UCSD-AML1 (cell line): ENCODE data around the gene PRICKLE2.
A peak's percentile ranks its signal among the peaks of the same experiment; 100 is the strongest.

ENCODE experiments used
- DNase-seq: peaks from one replicate; lab custom pipeline; 2025; ENCODE audit not compliant: unreplicated experiment; lab: John Stamatoyannopoulos, UW

The PRICKLE2 gene, protein sequence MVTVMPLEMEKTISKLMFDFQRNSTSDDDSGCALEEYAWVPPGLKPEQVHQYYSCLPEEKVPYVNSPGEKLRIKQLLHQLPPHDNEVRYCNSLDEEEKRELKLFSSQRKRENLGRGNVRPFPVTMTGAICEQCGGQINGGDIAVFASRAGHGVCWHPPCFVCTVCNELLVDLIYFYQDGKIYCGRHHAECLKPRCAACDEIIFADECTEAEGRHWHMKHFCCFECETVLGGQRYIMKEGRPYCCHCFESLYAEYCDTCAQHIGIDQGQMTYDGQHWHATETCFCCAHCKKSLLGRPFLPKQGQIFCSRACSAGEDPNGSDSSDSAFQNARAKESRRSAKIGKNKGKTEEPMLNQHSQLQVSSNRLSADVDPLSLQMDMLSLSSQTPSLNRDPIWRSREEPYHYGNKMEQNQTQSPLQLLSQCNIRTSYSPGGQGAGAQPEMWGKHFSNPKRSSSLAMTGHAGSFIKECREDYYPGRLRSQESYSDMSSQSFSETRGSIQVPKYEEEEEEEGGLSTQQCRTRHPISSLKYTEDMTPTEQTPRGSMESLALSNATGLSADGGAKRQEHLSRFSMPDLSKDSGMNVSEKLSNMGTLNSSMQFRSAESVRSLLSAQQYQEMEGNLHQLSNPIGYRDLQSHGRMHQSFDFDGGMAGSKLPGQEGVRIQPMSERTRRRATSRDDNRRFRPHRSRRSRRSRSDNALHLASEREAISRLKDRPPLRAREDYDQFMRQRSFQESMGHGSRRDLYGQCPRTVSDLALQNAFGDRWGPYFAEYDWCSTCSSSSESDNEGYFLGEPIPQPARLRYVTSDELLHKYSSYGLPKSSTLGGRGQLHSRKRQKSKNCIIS

DNA sequence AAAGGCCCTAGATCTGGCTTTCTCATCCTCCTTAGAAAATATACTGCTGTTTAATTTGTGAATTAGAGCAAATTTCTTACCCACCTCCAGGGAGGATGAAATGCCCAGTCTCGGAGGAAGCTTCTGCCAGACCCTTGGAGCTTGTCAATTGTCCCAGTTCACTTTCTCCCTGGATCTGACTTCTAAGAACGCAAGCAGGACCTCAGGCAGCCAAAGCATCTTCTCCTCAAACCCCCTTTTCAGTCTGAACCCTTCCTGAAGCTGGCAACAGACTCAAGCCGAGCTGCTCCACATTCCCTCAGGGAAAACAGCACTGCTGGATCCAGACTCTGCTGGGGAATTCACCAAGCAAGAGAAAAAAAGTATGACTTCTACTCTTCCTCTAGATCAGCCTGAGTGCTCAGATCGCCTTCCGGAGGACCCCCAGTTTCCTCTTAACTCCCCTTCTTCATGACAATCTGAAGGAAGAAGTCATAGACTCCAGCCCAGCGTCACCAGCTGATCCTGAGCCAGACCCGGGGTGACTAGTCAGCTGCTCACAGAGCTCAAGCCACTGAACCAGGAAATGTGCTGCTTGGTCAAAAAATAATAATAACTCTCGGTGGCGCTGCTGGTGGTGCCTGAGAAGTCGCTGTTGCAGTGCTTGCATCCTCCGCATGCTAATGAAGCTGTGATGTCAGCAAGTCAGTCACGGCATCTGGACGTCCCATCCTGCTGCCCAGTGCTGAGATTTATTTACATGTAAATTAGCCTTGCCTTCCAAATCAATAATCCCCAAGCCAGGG, at the start of gene PRICKLE2:
Gene PRICKLE2 (minus strand): TSS at position 641 of the 785 bp plus-strand sequence. CDS start 26,539 bp downstream, outside the sequence.
- DNase-seq: peak; percentile 32

DNA sequence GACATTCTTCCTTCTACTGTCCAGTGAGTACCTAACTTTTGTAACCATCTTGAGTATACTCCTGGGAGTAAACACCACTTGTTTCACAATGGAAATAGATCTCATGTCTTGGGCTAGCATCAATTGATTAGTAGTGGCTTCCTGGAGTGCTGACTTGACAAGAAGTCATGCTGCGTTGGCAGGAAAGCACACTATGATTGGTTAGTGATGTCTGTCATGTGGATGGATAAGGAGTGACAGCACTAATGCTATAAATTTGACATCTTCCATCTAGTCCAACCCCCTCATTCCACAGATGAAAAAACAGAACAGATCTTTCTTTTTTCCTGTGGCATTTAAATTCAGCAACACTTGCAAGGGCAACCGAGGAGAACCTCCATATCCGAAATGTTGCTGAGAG, 47.6 kb upstream of the PRICKLE2 start:
- DNase-seq: no peak

DNA sequence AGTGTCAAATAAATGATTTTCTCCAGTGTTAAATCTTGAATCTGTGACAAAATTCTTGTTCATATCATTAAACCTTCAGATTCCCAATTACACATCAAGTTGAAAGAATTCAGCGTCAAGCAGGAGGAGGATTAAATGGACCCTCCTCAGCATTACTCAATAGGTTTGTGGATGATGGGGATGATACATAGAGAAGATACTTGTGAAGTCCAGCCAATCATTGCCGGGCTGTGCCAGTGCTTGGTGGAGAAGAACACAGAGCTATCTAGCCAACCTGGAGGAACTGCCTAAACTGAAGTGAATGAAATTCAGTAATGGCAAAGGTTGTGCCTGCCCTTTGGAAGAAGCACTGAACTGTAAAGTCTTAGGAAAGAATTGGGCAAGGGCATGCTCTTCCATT, 47.0 kb upstream of the PRICKLE2 start:
- DNase-seq: no peak

DNA sequence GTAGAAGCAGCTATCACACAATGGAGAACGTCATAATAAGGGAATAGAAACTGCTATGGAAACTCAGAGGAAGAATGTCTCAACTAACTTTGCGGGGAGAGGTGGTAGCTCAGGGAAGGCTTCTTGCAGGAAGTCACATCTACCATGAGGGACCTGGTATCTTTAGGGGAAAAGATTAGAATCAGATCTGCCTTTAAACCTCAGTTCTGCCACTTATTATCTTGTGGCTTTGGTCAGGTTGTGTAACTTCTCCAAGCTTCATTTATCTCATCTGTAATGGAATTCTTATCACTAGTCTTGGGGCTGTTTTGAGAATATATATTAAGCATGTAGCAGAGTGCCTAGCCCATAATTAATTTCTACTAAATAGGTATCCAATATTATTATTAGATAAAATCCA, 46.4 kb upstream of the PRICKLE2 start:
- no peak for DNase-seq

DNA sequence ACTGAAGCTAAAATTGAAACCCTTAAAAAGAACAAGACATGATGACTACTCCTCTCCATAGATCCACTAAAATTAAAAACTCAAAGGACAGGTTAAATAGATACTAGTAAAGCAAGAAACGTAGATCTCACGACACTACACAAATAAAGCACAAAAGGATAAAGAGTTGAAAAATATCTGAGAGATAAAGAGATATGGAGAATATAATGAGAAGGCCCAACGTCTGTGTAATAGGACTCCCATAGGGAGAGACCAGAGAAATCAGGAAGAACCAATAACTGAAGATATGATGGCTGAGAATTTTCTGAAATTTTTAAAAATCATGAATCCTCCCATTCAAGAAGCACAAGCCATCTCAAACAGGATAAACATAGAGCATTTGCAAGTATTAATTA, 45.6 kb upstream of the PRICKLE2 start:
- DNase-seq: no peak

DNA sequence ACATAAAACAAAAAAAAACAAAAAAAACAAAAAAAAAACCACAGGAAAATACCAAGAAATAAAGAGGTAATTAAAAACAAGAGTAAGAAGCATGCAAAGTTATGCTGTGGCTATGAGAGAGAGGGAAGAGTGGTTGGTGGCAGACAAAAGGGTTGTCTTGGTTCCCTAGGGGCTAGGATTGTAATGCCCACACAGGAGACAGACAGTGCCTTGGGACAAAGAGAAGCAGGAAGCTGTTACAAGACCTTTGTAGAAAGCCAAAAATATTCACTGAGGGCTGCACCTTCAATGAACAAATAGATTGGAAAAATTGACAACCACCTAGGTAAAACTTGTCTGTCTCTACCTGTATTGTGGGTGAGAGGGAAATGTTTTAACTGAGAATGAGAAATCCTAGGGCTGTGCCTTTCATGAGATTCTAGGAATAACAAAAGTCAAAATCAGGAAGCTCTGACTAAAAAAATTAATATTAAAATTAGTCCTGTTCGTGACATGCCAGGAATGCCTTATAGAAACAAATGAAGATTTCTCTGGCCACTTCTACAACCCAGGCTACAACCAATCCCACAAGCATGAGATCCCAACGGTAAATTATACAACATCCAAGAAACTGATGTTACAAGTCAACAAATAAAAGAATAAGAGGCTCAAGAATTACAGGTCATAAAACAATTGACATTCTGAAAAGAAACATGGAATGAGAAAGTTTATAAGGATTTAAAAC, 45.0 kb upstream of the PRICKLE2 start:
- no peak for DNase-seq

DNA sequence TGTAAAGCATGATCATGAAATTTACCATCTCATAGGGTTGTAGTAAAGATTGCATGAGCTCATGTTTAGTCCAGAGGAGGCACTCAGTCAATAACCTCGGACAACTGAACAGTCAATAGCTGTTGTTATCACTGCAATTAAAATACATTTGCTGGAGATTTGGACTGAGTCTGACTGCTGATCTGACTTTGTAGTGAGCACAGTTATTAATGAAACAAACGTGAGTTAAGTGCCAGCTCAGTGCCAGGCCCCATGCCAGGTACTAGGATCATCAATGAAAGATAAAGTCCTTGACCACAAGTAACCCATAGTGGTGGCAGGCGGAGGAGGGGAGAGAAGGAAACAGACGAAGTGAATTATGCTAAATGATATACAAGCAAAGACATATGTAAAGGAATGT, 43.7 kb upstream of the PRICKLE2 start:
- DNase-seq: no peak

DNA sequence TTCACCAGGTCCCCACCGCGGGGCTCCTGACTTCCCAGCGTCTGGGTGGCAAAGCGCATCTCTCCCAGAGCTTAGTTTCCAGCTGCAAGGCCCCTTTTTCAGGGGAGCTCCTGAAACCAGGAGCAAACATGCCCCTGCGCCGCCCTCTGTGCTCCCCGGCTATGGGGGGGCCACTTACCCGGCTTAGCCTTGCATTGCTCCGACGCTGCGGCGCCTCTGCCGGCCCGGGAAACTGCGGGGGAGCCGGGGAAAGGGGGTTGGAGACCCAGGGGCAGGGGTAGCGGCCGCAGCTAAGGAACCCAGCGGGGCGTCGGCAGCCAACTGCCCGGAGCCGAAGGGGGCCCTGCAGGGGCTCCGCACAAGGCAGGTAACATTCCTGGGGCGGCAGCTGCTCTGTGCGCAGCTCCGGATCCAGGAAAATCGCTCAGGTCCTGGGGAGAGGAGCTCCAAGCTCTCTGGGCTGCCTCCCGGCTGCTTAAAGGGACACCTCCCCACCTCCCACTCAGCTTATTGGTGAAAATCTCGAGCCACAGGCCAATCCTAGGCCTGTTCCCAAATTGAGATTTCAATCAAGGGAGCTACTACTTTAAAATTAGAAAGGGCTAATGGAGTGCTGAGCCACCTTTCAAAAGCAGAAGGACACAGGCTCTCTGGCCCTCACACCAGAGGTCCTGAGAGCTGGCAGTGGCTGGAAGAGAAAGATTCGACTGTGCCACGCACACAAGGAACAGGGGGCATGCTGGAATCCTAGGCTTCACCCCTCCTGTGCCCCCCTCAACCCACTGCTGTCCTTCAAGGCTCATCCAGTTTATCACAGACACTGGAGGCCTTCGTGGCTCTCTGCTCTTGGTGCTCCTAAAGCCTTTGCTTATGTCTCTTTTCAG, 42.7 kb upstream of the PRICKLE2 start:
- DNase-seq: no peak

DNA sequence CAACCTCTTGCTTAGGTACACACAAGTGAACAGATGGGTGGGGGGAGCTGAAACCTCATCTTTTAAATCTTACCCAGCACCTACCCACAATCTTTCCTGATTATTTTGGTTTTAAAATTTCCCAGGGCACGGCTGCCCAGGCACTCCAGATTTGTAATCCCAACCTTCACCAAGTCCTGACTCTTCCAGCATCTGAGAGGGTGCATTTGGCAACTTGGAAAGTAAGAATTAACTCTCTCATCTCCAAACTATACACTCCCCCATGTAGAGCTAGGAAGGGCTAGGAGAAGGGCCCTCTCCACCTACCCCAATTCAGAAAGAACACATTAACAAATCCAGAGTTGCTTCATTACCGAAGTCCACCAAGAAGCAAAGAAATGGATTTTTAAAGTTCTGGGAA, 41.7 kb upstream of the PRICKLE2 start:
- no peak for DNase-seq

DNA sequence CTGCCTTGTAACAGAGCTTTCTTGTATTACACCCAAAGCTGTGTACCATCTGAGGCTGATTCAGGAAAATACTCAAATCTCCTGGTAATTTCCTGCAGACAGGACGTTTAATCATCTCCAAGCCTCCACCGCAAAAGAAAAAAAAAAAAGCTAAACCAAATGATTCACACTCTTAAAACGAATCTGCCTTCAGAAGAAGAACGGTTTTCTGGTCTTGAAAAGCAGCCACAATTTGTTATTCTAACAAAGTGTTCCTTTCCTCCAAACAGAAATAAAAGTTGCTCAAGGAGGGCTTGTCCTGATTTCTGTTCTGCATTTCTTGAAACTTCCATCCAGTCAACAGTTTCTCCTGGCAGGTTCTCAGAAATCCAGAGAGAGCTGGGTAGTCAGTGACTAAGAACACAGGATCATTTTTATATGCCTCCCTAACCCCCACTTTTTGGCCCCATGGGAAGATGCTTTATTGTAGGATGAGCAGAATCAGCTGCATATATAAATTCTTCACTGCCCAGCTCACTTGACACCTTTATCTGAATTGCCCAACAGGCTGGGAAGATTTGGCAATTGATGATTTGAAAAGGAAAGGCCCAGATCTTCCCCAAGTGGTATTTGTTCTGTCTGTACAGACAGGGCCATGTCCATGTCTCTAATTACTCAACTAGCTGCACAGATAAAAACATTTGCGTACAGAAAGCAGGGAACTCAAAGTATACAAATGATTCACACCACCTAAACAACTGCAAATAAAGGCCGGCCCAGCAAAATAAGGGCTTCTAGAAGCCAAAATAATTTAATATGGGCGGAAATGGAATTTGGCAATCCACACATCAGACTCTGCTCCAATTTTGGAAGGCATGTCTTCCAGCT, 41.0 kb upstream of the PRICKLE2 start:
- no peak for DNase-seq

DNA sequence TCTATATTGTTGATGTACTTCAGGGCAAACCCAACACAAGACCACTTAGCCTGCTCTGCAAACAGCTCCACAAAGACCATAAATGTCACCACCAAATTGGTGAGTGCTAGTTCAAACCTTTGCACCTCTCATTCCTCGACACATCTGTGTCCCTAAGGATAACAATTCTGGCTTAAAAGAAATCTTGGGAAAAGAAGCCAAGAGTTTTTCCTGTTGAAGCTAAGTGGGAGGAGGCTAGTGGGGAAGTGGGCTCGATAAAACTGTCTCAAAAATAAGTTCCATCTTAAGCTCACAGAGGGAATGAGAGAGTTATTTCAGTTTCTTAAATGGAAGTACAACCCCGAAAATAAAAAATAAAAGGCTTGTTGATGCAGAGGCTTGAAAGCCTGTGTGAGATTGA, 40.4 kb upstream of the PRICKLE2 start:
- no peak for DNase-seq

DNA sequence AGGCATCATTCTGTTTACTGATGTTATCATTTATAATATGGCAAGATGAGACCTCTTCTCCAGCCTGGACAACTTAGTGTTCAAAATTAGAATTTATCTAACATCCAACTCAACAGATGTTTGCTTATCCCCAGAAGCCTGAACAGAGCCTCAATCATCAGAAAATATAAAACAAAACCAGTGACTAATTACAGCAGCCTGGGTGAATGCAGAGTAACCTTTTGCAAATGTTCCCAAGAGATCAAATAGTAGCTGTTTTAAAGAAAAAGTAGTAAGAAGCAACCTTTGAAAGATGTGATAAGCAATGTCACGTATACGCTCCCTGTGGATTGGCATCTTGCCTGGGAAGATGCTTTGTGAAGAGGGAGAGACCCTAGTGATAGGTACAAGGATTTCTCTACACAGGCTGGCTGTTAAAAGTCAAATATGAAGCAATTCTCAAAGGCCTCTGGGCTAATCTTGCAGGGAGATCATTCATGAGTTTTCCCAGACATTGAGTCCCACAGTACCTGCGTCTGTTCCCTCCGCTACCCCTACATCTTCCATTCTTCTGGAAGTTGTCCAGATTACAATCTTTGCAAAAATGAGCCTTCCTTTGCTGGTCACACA, 39.3 kb upstream of the PRICKLE2 start:
- no peak for DNase-seq

DNA sequence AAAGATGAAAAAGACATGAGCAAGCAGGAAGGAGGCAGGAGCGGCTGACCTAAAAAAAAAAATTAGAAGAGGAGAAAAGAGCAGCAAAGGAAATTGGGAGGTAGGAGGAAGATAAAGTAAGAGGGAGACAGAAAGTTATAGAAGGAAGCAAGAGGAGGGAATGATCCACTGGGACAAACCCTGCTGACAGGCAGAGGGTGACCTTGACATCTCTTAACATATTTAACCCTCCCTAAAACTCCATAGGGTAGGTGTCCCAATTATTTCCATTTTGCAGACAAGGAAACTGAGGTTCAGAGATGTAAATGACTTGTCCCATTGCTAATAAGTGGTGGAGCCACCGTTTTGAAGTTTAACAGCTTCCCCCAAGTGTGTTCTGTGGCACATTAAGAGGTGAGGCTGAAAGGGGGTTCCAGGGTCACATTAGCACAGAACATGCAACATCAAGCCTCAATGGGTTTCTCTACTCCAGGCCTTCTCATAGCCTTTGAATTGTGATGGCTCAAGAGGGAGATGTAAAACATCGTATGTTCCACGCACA, 37.4 kb upstream of the PRICKLE2 start:
- no peak for DNase-seq

DNA sequence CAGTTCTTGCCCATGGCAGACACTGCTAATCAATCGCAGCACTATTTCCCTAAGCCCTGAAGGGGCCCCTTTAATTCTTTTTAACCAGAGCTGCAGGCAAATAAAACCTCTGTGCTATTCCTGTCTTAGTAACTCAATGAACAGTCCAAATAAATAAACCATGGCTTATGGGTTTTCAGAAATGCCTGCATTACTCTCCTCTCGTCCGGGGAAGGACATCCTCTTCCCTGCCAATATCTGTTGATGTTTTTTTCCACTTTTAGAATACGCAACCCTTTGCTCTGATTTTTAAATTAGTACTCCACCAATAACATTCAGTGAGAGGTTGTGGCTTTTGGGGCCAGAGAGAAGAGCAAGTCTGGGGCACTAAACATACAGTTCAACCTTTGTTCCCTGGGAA, 35.2 kb upstream of the PRICKLE2 start:
- DNase-seq: no peak

DNA sequence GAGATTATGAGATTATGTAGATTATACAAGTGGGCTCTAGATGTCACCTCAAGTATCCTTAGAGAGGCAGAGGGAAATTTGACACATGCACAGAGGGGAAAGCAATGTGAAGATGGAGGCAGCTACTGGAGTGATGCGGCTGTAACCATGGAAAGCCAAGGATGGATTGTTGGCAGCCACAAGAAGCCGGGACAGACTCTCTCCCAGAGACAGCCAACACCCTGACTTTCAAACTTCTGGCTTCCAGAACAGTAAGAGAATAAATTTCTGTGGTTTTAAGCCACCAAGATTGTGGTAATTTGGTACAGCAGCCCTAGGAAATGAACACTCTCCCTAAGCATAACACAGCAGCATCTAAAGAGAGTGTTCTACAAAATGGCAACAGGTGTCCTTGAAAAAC, 34.4 kb upstream of the PRICKLE2 start:
- DNase-seq: no peak

DNA sequence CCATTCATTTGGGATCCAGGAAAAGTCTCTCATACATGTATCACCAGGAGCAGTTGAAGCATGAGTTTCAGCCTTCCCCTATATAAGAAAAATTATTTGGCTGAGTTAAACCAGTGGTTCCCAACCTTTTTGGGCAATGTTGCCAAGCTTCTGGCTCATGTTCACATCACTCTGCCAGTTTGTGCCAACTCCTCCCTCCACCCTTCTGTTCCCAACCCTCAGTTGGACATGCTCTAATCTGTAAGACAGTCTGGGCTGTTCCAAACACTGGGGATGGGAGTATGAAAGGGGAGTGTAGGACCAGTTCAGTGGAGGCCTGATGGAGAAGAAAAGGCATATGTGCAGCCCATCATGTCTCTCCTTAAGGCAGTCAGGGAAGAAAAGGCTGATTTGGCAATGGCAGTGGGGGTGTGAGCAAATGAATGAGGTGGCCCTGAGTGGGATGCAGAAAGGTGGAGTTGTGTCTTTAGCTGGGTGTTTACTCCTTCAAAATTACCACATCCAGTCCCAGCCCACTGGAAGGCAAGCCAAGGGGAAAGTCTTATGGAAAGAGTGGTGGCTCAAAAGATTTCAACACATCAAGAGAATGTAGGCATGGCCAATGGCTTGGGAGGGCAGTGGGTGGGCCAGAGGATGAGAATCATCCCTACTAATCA, 32.0 kb upstream of the PRICKLE2 start:
- DNase-seq: no peak

DNA sequence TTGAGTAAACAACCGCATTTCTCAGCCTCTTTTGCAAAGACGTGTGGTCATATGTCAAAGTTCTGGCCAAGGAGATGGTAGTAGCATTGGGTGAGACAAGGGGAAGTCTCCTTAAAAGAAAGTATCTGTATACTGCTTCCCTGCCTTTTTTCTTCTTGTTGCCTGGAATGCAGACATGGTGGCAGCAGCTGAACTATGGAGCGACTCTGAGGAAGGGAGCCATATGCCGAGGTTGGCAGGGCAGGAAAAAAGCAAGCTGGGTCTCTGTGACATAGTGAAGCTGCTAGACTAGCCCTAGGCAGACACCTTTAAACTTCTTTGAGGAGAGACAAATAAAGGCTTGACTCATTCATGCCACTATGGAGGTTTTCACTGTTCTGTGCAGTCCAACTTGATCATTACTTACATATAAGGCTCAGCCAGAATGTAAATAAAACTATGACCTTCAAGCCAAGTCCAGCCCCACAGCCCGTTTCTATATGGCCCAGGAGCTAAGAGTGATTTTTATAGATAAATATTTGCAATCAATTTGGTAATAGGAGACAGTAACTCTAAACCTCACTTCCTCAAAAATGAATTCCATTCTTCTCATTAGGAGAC, 30.6 kb upstream of the PRICKLE2 start:
- no peak for DNase-seq
